ENCODE measurements around the gene TEX22.

Gene TEX22

GRCh38 chr14:105394714-105395537 is 3.4 kb upstream of the TEX22 start:
- Histone ChIP-seq H3K4me1 (ENCODE audit: insufficient read depth, low read length) (no peaks in the 10 kb centered on the region), H3K9me3 (ENCODE audit: control insufficient read depth, insufficient read depth, low read length) (0 out of 2 replicates have a peak, but pooled peaks cover 5% of the 10 kb centered on the region), H3K9ac (ENCODE audit: low read depth, low read length) (no peak overlapping the region), H3K36me3 (ENCODE audit: insufficient read depth, low read length) (no peaks in the 10 kb centered on the region)

DNA sequence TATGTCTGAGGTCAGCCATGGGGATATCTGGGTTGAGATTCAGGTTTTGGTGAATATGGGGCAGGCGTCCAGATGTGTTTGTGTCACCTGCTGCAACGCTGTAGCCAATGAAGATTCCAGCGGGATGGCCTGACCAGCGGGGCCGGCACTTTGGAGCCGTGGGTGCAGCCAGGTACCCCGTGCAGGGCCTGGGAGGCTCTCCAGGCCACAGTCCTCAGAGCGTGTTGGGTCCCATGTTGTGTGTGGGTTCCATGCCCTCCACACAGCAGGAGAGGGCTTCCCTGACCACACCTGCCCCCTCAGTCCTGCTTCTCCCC is 2.8 kb upstream of the TEX22 start:
- H3K9ac ChIP-seq (ENCODE audit: low read depth, low read length) = no peak overlapping the region
- no peaks in the 10 kb centered on the region for H3K36me3 ChIP-seq (ENCODE audit: insufficient read depth, low read length)

GRCh38 chr14:105397350-105397931 is 897 bp upstream of the TEX22 start:
- H3K9me3 ChIP-seq (ENCODE audit: control insufficient read depth, insufficient read depth, low read length) = peaks cover 9% of the 10 kb centered on the region
- H3K9ac ChIP-seq (ENCODE audit: low read depth, low read length) = peak overlapping the region; percentile 80; the same call in 1 of the 2 replicates
- H3K36me3 ChIP-seq (ENCODE audit: insufficient read depth, low read length) = no peaks in the 10 kb centered on the region; the same call in 1 of the 2 replicates
- H3K4me1 ChIP-seq (ENCODE audit: insufficient read depth, low read length) = no peaks in the 10 kb centered on the region

More for the DNA sequence above, 2.8 kb upstream of the TEX22 start:
- H3K4me1 ChIP-seq (ENCODE audit: insufficient read depth, low read length) = no peaks in the 10 kb centered on the region
- 0 out of 2 replicates have a peak, but pooled peaks cover 5% of the 10 kb centered on the region for H3K9me3 ChIP-seq (ENCODE audit: control insufficient read depth, insufficient read depth, low read length)

DNA sequence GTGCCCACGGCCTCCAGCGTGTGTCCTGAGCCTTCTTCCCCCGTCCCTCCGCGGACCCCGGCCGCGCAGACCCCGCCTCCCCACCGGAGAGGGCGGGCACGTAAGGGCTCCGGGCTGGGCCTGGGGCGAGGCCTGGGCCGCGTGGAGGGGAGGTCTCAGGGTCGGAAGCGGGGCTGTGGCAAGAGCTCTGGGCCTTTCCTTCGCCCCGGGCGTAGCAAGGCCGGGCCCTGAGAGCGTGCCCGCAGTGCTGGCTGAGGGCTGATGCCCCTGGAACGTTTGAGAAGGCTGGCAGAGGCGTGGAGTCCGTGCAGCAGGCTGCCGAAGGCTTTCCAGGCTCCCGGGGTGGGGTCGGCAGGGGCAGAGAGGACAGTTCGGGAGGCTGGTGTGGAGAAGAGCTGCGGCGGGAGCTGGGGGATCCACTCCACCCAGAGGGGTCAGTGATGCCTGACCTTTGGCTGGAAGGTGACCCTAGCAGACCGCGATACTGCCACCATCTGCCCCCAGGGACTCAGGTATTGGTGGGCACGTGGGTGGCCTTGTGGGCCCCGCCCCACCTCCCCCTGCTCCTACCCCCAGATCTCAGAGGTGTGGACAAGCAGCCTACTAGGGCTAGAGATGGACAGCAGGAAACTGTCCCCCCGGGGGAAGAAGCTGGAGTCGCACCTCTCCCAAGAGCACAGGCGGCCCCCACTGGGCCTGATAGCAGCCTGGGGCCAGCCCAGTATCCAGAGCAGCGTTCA is 558 bp downstream of the TEX22 start:
- Histone ChIP-seq H3K36me3 (ENCODE audit: insufficient read depth, low read length) (no peaks in the 10 kb centered on the region; the same call in 1 of the 2 replicates), H3K4me1 (ENCODE audit: insufficient read depth, low read length) (no peaks in the 10 kb centered on the region), H3K9ac (ENCODE audit: low read depth, low read length) (peak overlapping the region; percentile 80), H3K9me3 (ENCODE audit: control insufficient read depth, insufficient read depth, low read length) (peaks cover 9% of the 10 kb centered on the region)

DNA sequence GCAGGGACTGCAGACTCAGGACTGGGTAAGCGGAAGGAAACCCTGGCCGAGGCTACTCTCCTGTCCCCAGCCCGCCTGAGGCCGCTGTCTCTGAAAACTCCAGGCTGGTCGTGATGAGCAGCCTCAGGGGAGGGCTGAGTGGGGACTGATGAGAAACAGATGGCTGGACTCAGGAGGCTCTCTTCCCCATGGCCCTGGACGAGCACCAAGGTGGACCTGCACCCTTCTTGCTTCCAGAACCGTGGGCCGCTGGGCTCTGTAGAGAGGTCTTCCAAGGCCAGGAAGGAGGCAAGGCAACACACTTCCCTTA is 1.1 kb downstream of the TEX22 start:
- peaks cover 9% of the 10 kb centered on the region for H3K9me3 ChIP-seq (ENCODE audit: control insufficient read depth, insufficient read depth, low read length)
- no peaks in the 10 kb centered on the region for H3K4me1 ChIP-seq (ENCODE audit: insufficient read depth, low read length)
- peak overlapping the region; percentile 80; the same call in 1 of the 2 replicates for H3K9ac ChIP-seq (ENCODE audit: low read depth, low read length)
- no peaks in the 10 kb centered on the region; the same call in 1 of the 2 replicates for H3K36me3 ChIP-seq (ENCODE audit: insufficient read depth, low read length)

DNA sequence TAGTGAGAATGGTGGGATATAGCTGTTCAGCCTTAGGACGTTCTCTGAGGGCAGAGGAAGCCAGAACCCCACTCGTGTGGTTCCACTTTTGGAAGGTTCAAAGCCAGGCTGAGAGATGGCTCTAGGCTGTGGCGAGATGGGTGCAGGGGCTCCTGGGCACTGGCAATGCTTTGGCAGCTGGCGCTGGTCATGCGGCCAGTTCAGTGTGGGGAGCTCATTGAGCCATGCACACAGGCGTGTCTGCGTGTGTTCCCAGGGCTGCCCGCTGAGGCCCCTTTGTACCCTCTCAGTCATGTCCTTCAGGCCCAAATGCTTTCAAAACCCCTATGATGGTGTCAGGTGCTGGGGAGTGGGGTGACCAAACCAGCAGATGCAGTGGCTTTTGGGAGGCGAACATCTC is 1.7 kb downstream of the TEX22 start:
- Histone ChIP-seq H3K4me1 (ENCODE audit: insufficient read depth, low read length) (no peaks in the 10 kb centered on the region), H3K9me3 (ENCODE audit: control insufficient read depth, insufficient read depth, low read length) (peaks cover 9% of the 10 kb centered on the region), H3K9ac (ENCODE audit: low read depth, low read length) (no peak overlapping the region), H3K36me3 (ENCODE audit: insufficient read depth, low read length) (no peaks in the 10 kb centered on the region; the same call in 1 of the 2 replicates)

DNA sequence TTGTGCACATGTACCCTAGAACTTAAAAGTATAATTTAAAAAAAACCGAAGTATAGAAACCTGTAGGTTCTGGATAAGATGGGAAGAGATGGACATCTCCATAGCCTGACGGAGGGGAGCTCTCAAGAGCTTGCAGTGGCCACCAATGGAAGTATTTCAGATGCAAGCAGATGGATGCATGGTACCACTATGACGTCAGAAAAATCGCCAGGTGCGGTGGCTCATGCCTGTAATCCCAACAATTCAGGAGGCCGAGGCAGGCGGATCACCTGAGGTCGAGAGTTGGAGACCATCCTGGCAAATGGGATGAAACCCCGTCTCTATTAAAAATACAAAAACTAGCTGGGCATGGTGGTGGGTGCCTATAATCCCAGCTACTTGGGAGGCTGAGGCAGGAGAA is 3.4 kb downstream of the TEX22 start:
- Histone ChIP-seq H3K4me1 (ENCODE audit: insufficient read depth, low read length) (no peaks in the 10 kb centered on the region), H3K9me3 (ENCODE audit: control insufficient read depth, insufficient read depth, low read length) (peaks cover 11% of the 10 kb centered on the region), H3K36me3 (ENCODE audit: insufficient read depth, low read length) (no peaks in the 10 kb centered on the region; the same call in 1 of the 2 replicates)

GRCh38 chr14:105408592-105408991 is 10.3 kb downstream of the TEX22 start:
- peaks cover 3% of the 10 kb centered on the region; the same call in 1 of the 2 replicates for H3K9me3 ChIP-seq (ENCODE audit: control insufficient read depth, insufficient read depth, low read length)
- no peaks in the 10 kb centered on the region for H3K4me1 ChIP-seq (ENCODE audit: insufficient read depth, low read length)
- H3K9ac ChIP-seq (ENCODE audit: low read depth, low read length) = no peak overlapping the region
- H3K36me3 ChIP-seq (ENCODE audit: insufficient read depth, low read length) = no peaks in the 10 kb centered on the region

More for the DNA sequence above, 3.4 kb downstream of the TEX22 start:
- no peak overlapping the region for H3K9ac ChIP-seq (ENCODE audit: low read depth, low read length)

DNA sequence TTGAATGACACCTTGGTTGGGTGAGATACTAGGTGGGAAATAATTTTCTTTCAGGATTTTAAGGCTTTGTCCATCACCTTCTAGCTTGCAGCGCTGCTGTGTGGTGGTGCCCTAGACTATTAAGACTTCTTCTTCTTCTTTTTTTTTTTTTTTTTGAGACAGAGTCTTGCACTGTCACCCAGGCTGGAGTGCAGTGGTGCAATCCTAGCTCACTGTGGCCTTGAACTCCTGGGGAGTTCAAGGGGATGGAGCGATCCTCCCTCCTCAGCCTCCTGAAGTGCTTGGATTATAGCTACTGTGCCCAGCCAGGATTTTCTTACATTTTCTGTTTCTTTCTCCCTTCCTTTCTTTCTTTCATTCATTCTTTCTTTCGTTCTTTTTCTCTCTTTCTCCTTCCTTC is 11.0 kb downstream of the TEX22 start:
- Histone ChIP-seq H3K9ac (ENCODE audit: low read depth, low read length) (no peak overlapping the region), H3K36me3 (ENCODE audit: insufficient read depth, low read length) (no peaks in the 10 kb centered on the region), H3K9me3 (ENCODE audit: control insufficient read depth, insufficient read depth, low read length) (0 out of 2 replicates have a peak, but pooled peaks cover 3% of the 10 kb centered on the region), H3K4me1 (ENCODE audit: insufficient read depth, low read length) (no peaks in the 10 kb centered on the region; the same call in 1 of the 2 replicates)

DNA sequence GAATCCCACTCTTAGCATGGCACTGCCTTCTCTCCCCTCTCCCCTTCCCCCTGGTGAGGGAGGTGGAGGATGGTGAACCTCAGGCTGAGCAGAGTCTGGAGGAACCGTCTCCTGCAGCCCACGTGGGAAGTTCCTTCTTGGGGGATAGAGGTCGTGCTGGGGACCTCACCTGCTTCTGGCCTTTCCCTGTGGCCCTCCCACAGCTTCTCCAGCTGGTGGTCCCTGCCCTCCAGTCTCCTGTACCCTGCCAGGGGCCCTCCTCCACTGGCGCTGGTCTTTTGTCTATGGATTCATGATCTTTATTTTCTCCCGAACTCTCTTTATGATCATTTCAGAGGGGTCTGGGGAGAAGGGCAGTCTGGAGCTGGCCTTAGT is 12.3 kb downstream of the TEX22 start:
- H3K9ac ChIP-seq (ENCODE audit: low read depth, low read length) = peak overlapping the region; percentile 55
- H3K4me1 ChIP-seq (ENCODE audit: insufficient read depth, low read length) = no peaks in the 10 kb centered on the region; the same call in 1 of the 2 replicates
- 0 out of 2 replicates have a peak, but pooled peaks cover 2% of the 10 kb centered on the region for H3K9me3 ChIP-seq (ENCODE audit: control insufficient read depth, insufficient read depth, low read length)
- H3K36me3 ChIP-seq (ENCODE audit: insufficient read depth, low read length) = no peaks in the 10 kb centered on the region

- H3K9ac ChIP-seq (ENCODE audit: low read depth, low read length) = peak overlapping the region; percentile 55
- no peaks in the 10 kb centered on the region; the same call in 1 of the 2 replicates for H3K4me1 ChIP-seq (ENCODE audit: insufficient read depth, low read length)
- no peaks in the 10 kb centered on the region for H3K9me3 ChIP-seq (ENCODE audit: control insufficient read depth, insufficient read depth, low read length)
- H3K36me3 ChIP-seq (ENCODE audit: insufficient read depth, low read length) = no peaks in the 10 kb centered on the region
Measured at GRCh38 chr14:105411017-105411941, 12.9 kb downstream of the TEX22 start.

GRCh38 chr14:105411985-105412770 is 13.8 kb downstream of the TEX22 start:
- Histone ChIP-seq H3K9ac (ENCODE audit: low read depth, low read length) (no peak overlapping the region), H3K36me3 (ENCODE audit: insufficient read depth, low read length) (no peaks in the 10 kb centered on the region), H3K9me3 (ENCODE audit: control insufficient read depth, insufficient read depth, low read length) (no peaks in the 10 kb centered on the region), H3K4me1 (ENCODE audit: insufficient read depth, low read length) (no peaks in the 10 kb centered on the region; the same call in 1 of the 2 replicates)

Data from ES-I3 (cell line).